Measurements from ENCODE around the gene FAM78B.

Gene FAM78B

DNA sequence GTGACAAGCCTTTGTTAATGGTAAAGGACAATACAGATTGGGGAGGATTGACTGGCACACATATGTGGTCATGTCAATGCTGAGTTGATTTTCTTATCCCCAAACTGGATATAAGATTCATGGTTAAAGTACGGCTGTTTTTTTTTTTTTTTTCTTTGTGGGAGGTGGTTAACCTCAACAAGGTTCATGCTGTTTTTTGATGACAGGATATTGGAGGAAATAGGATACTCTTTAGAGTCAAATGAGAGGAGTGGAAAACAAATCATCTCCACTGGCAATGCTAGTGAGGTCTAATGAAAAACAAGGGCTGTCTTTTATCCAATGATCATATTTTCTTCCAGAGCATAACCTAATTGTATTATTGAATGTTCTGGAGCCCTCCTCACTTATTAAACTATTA is 140.2 kb downstream of the FAM78B start:
- no peaks in the 10 kb centered on the region for H3K36me3 ChIP-seq (ENCODE audit: control insufficient read depth in 5 of 5, insufficient read depth in 5 of 5, low read length in 5 of 5)
- H3K9me3 ChIP-seq (ENCODE audit: control insufficient read depth in 5 of 5, low read length in 5 of 5) = no peaks in the 10 kb centered on the region

DNA sequence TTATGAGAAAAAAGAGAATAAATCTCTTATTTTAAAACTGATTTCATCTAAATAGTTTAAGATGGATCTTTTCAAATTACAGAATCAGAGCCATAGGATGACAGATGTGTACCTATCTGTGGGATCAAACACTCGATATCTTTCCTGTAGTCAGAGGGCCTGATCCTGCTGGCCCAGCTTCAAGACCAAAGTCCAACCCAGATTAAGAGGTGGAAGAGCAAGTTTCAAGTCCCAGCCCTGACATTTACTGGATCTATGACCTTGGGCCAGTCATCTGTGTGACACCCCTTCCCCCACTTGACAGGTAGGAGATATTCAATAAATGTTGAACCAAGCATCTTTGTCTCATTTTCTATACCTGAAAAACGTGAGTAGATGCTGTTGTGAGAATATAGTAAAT is 140.7 kb downstream of the FAM78B start:
- H3K9me3 ChIP-seq (ENCODE audit: control insufficient read depth in 5 of 5, low read length in 5 of 5) = no peaks in the 10 kb centered on the region
- no peak overlapping the region for H3K27ac ChIP-seq (ENCODE audit: low read depth, low read length)
- no peak overlapping the region for H3K9ac ChIP-seq (ENCODE audit: low read length in 5 of 5)
- H3K36me3 ChIP-seq (ENCODE audit: control insufficient read depth in 5 of 5, insufficient read depth in 5 of 5, low read length in 5 of 5) = no peaks in the 10 kb centered on the region
- no peak overlapping the region for H3K4me3 ChIP-seq (ENCODE audit: low read depth in 1 of 5, low read length in 5 of 5)
- H3K27me3 ChIP-seq (ENCODE audit: control insufficient read depth in 5 of 5, insufficient read depth in 4 of 5, low read length in 5 of 5) = no peaks in the 10 kb centered on the region
- H3K4me1 ChIP-seq (ENCODE audit: control insufficient read depth in 5 of 5, insufficient read depth in 5 of 5, low read length in 5 of 5) = no peaks in the 10 kb centered on the region

More for the DNA sequence above, 140.2 kb downstream of the FAM78B start:
- Histone ChIP-seq H3K4me3 (ENCODE audit: low read depth in 1 of 5, low read length in 5 of 5) (no peak overlapping the region), H3K9ac (ENCODE audit: low read length in 5 of 5) (no peak overlapping the region), H3K4me1 (ENCODE audit: control insufficient read depth in 5 of 5, insufficient read depth in 5 of 5, low read length in 5 of 5) (no peaks in the 10 kb centered on the region), H3K27me3 (ENCODE audit: control insufficient read depth in 5 of 5, insufficient read depth in 4 of 5, low read length in 5 of 5) (no peaks in the 10 kb centered on the region), H3K27ac (ENCODE audit: low read depth, low read length) (no peak overlapping the region)

DNA sequence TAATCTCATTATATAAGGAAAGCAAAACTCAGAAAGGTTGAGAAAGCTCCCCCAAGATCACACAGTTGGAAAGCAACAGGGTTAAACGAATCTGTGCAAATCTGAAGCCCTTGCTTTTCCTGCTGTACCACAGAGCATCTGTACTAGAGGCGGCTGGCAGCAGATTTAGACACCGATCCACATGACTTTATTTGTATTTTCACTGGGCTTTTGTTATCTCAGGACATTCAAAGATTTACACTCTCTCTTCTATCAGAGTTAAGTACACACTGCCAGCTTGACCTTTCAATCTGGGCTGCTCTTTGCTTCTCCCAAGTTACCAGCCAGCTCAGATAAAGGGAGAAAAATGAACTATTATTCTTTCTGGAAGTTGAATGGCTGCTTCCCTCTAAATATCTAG is 146.6 kb downstream of the FAM78B start:
- no peaks in the 10 kb centered on the region for H3K36me3 ChIP-seq (ENCODE audit: control insufficient read depth in 5 of 5, insufficient read depth in 5 of 5, low read length in 5 of 5)
- H3K4me3 ChIP-seq (ENCODE audit: low read depth in 1 of 5, low read length in 5 of 5) = no peak overlapping the region
- no peaks in the 10 kb centered on the region for H3K4me1 ChIP-seq (ENCODE audit: control insufficient read depth in 5 of 5, insufficient read depth in 5 of 5, low read length in 5 of 5)
- H3K27ac ChIP-seq (ENCODE audit: low read depth, low read length) = no peak overlapping the region
- H3K9ac ChIP-seq (ENCODE audit: low read length in 5 of 5) = no peak overlapping the region
- no peaks in the 10 kb centered on the region for H3K9me3 ChIP-seq (ENCODE audit: control insufficient read depth in 5 of 5, low read length in 5 of 5)
- H3K27me3 ChIP-seq (ENCODE audit: control insufficient read depth in 5 of 5, insufficient read depth in 4 of 5, low read length in 5 of 5) = peaks cover 0 to 3% (median 0%) of the 10 kb centered on the region in 5 donors
